ENCODE results near the gene C3orf22.

The C3orf22 gene

GRCh38 chr3:126525091-126525852 is 33.5 kb downstream of the C3orf22 start:
- no peak overlapping the region for H3K9ac ChIP-seq (ENCODE audit: low read length)
- H3K4me1 ChIP-seq (ENCODE audit: low read length), result no peaks in the 10 kb centered on the region
- no peaks in the 10 kb centered on the region for H3K9me3 ChIP-seq (replicated peaks; ENCODE audit: insufficient read depth, low read length)
- H4K20me1 ChIP-seq (ENCODE audit: insufficient read depth, low read length), result no peaks in the 10 kb centered on the region
- H3K36me3 ChIP-seq (replicated peaks; ENCODE audit: insufficient read depth, low read length), result no peaks in the 10 kb centered on the region
- peaks cover 26% of the 10 kb centered on the region for H3K27me3 ChIP-seq (replicated peaks; ENCODE audit: insufficient read depth, low read length)
- no peaks in the 10 kb centered on the region for H3K79me2 ChIP-seq (ENCODE audit: low read length)
- no peak overlapping the region for H2AFZ ChIP-seq (ENCODE audit: low read length)
- no peak overlapping the region for H3K27ac ChIP-seq (ENCODE audit: low read length)
- no peak overlapping the region for H3K4me3 ChIP-seq (ENCODE audit: low read length)
- TF ChIP-seq EZH2 (optimal IDR thresholded peaks at IDR 0.05; ENCODE audit: low read depth, low read length) (no peak), EZH2phosphoT487 (IDR thresholded peaks at IDR 0.05; ENCODE audit: low read length) (no peak)
- TF ChIP-seq, protein P1, sequence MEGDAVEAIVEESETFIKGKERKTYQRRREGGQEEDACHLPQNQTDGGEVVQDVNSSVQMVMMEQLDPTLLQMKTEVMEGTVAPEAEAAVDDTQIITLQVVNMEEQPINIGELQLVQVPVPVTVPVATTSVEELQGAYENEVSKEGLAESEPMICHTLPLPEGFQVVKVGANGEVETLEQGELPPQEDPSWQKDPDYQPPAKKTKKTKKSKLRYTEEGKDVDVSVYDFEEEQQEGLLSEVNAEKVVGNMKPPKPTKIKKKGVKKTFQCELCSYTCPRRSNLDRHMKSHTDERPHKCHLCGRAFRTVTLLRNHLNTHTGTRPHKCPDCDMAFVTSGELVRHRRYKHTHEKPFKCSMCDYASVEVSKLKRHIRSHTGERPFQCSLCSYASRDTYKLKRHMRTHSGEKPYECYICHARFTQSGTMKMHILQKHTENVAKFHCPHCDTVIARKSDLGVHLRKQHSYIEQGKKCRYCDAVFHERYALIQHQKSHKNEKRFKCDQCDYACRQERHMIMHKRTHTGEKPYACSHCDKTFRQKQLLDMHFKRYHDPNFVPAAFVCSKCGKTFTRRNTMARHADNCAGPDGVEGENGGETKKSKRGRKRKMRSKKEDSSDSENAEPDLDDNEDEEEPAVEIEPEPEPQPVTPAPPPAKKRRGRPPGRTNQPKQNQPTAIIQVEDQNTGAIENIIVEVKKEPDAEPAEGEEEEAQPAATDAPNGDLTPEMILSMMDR (IDR thresholded peaks at IDR 0.05; ENCODE audit: low read length), result no peak
- H3F3A ChIP-seq (ENCODE audit: insufficient read depth, low read length), result no peaks in the 10 kb centered on the region
- no peaks in the 10 kb centered on the region for H3K9me2 ChIP-seq (replicated peaks; ENCODE audit: insufficient read depth, low read length)
- no peak for DNase-seq
- H3K4me2 ChIP-seq (ENCODE audit: low read depth, low read length), result no peak overlapping the region

GRCh38 chr3:126524429-126524988 is 34.2 kb downstream of the C3orf22 start:
- Histone ChIP-seq H3K27me3 (replicated peaks; ENCODE audit: insufficient read depth, low read length) (peaks cover 29% of the 10 kb centered on the region), H3K9ac (ENCODE audit: low read length) (no peak overlapping the region), H3K4me3 (ENCODE audit: low read length) (peak overlapping the region; percentile 33; the same call in 1 of the 2 replicates), H3F3A (ENCODE audit: insufficient read depth, low read length) (no peaks in the 10 kb centered on the region), H3K27ac (ENCODE audit: low read length) (no peak overlapping the region), H3K9me3 (replicated peaks; ENCODE audit: insufficient read depth, low read length) (no peaks in the 10 kb centered on the region), H4K20me1 (ENCODE audit: insufficient read depth, low read length) (no peaks in the 10 kb centered on the region), H3K9me2 (replicated peaks; ENCODE audit: insufficient read depth, low read length) (no peaks in the 10 kb centered on the region), H3K4me1 (ENCODE audit: low read length) (no peaks in the 10 kb centered on the region), H3K36me3 (replicated peaks; ENCODE audit: insufficient read depth, low read length) (no peaks in the 10 kb centered on the region), H3K4me2 (ENCODE audit: low read depth, low read length) (peak overlapping the region; percentile 39; the same call in 1 of the 2 replicates), H2AFZ (ENCODE audit: low read length) (no peak overlapping the region), H3K79me2 (ENCODE audit: low read length) (no peaks in the 10 kb centered on the region)
- TF ChIP-seq, protein P1 (IDR thresholded peaks at IDR 0.05; ENCODE audit: low read length), result no peak
- TF ChIP-seq EZH2phosphoT487 (IDR thresholded peaks at IDR 0.05; ENCODE audit: low read length) (no peak), EZH2 (optimal IDR thresholded peaks at IDR 0.05; ENCODE audit: low read depth, low read length) (no peak)
- DNase-seq, result no peak

- Histone ChIP-seq H3K27me3 (replicated peaks; ENCODE audit: insufficient read depth, low read length) (peaks cover 29% of the 10 kb centered on the region), H3K9ac (ENCODE audit: low read length) (no peak within 1 kb of the TSS), H3K9me2 (replicated peaks; ENCODE audit: insufficient read depth, low read length) (no peaks in the 10 kb centered on the region), H3K4me3 (ENCODE audit: low read length) (peak within 1 kb of the TSS; percentile 33; the same call in 1 of the 2 replicates), H3K79me2 (ENCODE audit: low read length) (no peaks in the 10 kb centered on the region), H3K4me2 (ENCODE audit: low read depth, low read length) (peak within 1 kb of the TSS; percentile 39; the same call in 1 of the 2 replicates), H3K36me3 (replicated peaks; ENCODE audit: insufficient read depth, low read length) (no peaks in the 10 kb centered on the region), H2AFZ (ENCODE audit: low read length) (no peak within 1 kb of the TSS), H3K9me3 (replicated peaks; ENCODE audit: insufficient read depth, low read length) (no peaks in the 10 kb centered on the region), H3K27ac (ENCODE audit: low read length) (no peak within 1 kb of the TSS), H3F3A (ENCODE audit: insufficient read depth, low read length) (no peaks in the 10 kb centered on the region), H3K4me1 (ENCODE audit: low read length) (no peaks in the 10 kb centered on the region), H4K20me1 (ENCODE audit: insufficient read depth, low read length) (no peaks in the 10 kb centered on the region)
- no peak for DNase-seq
- TF ChIP-seq EZH2phosphoT487 (IDR thresholded peaks at IDR 0.05; ENCODE audit: low read length) (no peak), EZH2 (optimal IDR thresholded peaks at IDR 0.05; ENCODE audit: low read depth, low read length) (no peak)
- TF ChIP-seq, protein P1 (IDR thresholded peaks at IDR 0.05; ENCODE audit: low read length), result no peak
Observed at GRCh38 chr3:126523745-126524428, 34.8 kb downstream of the C3orf22 start, which contains the start of gene CHST13. Gene CHST13, plus strand, starts transcription at chr3:126524155. Its CDS starts 178 bp downstream, at chr3:126524333.
